Spleen (tissue), 7 donors: Measurements from ENCODE around the gene GPC2.

Experiments
- POLR2A ChIP-seq, 3 donors: fragments of 450-650 bp; IDR thresholded peaks; one replicate each; pipeline ENCODE4 v1.5.1; 2017; ENCODE audit warnings: antibody characterized with exemption in 3 of 3, mild to moderate bottlenecking in 1 of 3
- POLR2AphosphoS5 ChIP-seq, 3 donors: sonication (generic); formaldehyde crosslinking; IDR thresholded peaks; one replicate each; pipeline ENCODE4 v1.5.1; 2017; ENCODE audit warnings: antibody characterized with exemption in 3 of 3
- TF ChIP-seq, protein P1 (sequence below), 11 experiments: fragments of 200-600 bp in 7 of 11; fragments of 450-650 bp in 4 of 11; sonication (generic) in 4 of 11; IDR thresholded peaks in 8 of 11; conservative IDR thresholded peaks in 3 of 11; 1 replicate in 7 of 11; 2 replicates in 4 of 11; pipeline versions ENCODE4 v1.4.0 to v1.8.0; 2016 to 2021; ENCODE audit warnings: antibody characterized with exemption in 11 of 11, inconsistent platforms in 4 of 11, mild to moderate bottlenecking in 1 of 11
- donor health status: DM: no; HTN: no; CAD: no; lungs with moderate emphysema.
- donor health status: DM: no; HTN: no; CAD: no.
- donor health status: DM: no; HTN: no; CAD: no.

DNA sequence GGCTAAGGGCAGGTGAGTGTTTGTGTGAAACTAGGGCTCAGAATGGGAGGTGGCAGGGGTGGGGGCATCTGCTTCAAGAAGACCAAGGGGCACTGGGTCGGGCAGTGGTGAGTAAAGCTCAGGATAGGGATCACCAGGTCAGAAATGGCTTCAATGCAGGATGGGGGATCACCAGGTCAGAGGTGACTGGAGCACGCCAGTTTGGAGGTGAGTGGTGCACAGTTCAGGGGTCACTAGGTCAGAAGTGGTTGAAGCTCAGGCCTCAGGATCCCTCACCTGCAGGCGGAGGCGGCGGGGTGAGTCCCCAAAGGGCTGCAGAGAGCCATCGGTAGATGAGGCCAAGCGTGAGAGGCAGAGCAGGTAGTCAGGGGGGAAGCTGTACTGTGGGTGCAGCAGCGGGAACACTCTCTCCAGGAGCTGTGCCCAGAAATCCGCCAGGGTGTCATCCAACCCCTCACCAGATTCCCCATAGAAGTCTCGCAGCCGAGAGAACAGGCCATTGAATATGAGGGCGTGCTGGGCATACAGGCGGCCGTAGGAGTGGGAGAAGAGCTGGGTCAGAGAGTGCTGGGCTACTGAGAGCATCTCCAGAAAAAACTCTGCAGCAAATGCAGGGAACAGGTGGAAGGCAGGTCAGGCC lies 1.8 kb downstream of the GPC2 start:
- TF ChIP-seq POLR2A (IDR thresholded peaks at IDR 0.05) (no peak), POLR2AphosphoS5 (IDR thresholded peaks at IDR 0.05) (no peak)
- TF ChIP-seq, protein P1, sequence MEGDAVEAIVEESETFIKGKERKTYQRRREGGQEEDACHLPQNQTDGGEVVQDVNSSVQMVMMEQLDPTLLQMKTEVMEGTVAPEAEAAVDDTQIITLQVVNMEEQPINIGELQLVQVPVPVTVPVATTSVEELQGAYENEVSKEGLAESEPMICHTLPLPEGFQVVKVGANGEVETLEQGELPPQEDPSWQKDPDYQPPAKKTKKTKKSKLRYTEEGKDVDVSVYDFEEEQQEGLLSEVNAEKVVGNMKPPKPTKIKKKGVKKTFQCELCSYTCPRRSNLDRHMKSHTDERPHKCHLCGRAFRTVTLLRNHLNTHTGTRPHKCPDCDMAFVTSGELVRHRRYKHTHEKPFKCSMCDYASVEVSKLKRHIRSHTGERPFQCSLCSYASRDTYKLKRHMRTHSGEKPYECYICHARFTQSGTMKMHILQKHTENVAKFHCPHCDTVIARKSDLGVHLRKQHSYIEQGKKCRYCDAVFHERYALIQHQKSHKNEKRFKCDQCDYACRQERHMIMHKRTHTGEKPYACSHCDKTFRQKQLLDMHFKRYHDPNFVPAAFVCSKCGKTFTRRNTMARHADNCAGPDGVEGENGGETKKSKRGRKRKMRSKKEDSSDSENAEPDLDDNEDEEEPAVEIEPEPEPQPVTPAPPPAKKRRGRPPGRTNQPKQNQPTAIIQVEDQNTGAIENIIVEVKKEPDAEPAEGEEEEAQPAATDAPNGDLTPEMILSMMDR (IDR thresholded peaks at IDR 0.05 in 8 of 11, conservative IDR thresholded peaks at IDR 0.05 in 3 of 11): no peak
